Posterior vena cava (tissue), 2 donors: ENCODE results near the gene LIPC. TPM values are rescaled to one million over a fixed set of nuclear protein-coding genes. Genes with fewer than 3 reads are reported as not detected.

ENCODE experiments used
- DNase-seq: peaks from one replicate; pipeline ENCODE4 v3.0.0-alpha.2; 2020; ENCODE audit warnings: low spot score
- intact Hi-C, 2 donors: fragments of 100-400 bp; cut with DNase I; formaldehyde crosslinking; loops; one replicate each; pipeline versions ENCODE4 v1.14.1 to v1.14.2; 2022 to 2023
- total RNA-seq, 2 donors: library from RNA; stranded (reverse); fragmentation: NEBNext Ultra II Directional; extraction: Animal tissue kit (Norgen Biotek cat#: 25700); gene quantifications; one replicate each; pipeline ENCODE4 v1.2.1, GENCODE V29; 2021
- donor health status: DM: yes; HTN: yes; CAD: no.
- donor health status: DM: yes; HTN: yes; CAD: no.

Gene LIPC
- total RNA-seq, 2 donors from 2014 or later: 0.14 to 1.2 TPM

GRCh38 chr15:58404020-58404419 is 27.8 kb upstream of the LIPC start:
- intact Hi-C loops: no loop called here

GRCh38 chr15:58404722-58405121 is 27.1 kb upstream of the LIPC start:
- intact Hi-C loops: loop anchor here in 1 of 2 donors (5.0 kb wide), 1 partner anchor 1948 kb away; no protein-coding TSS in a partner anchor
- DNase-seq: no peak

More at GRCh38 chr15:58404020-58404419, 27.8 kb upstream of the LIPC start:
- DNase-seq: no peak

GRCh38 chr15:58405865-58406264 is 25.9 kb upstream of the LIPC start:
- no peak for DNase-seq
- intact Hi-C loops: loop anchor here in 1 of 2 donors (5.0 kb wide), 1 partner anchor 1946 kb away; no protein-coding TSS in a partner anchor

- intact Hi-C loops: loop anchor here in 1 of 2 donors (5.0 kb wide), 1 partner anchor 1945 kb away; no protein-coding TSS in a partner anchor
Measured at GRCh38 chr15:58406811-58407210, 25.0 kb upstream of the LIPC start.

GRCh38 chr15:58407236-58407775 is 24.5 kb upstream of the LIPC start:
- DNase-seq: no peak
- intact Hi-C loops: loop anchor here in 1 of 2 donors (5.0 kb wide), 1 partner anchor 1945 kb away; no protein-coding TSS in a partner anchor

More at GRCh38 chr15:58406811-58407210, 25.0 kb upstream of the LIPC start:
- DNase-seq: no peak

- intact Hi-C loops: loop anchor here in 1 of 2 donors (5.0 kb wide), 1 partner anchor 1945 kb away; no protein-coding TSS in a partner anchor
- no peak for DNase-seq
Measured at GRCh38 chr15:58407778-58408177, 24.0 kb upstream of the LIPC start.

- no peak for DNase-seq
- intact Hi-C loops: loop anchor here in 1 of 2 donors (5.0 kb wide), 1 partner anchor 1942 kb away; no protein-coding TSS in a partner anchor
Measured at GRCh38 chr15:58409861-58410260, 21.9 kb upstream of the LIPC start.

- DNase-seq: no peak
Measured at GRCh38 chr15:58410353-58410752, 21.4 kb upstream of the LIPC start.

GRCh38 chr15:58413253-58413652 is 18.5 kb upstream of the LIPC start:
- intact Hi-C loops: no loop called here
- DNase-seq: no peak

More at GRCh38 chr15:58410353-58410752, 21.4 kb upstream of the LIPC start:
- intact Hi-C loops: no loop called here

- intact Hi-C loops: no loop called here
Measured at GRCh38 chr15:58415636-58416035, 16.2 kb upstream of the LIPC start.

GRCh38 chr15:58416963-58417362 is 14.8 kb upstream of the LIPC start:
- intact Hi-C loops: no loop called here
- DNase-seq: no peak

More at GRCh38 chr15:58415636-58416035, 16.2 kb upstream of the LIPC start:
- DNase-seq: no peak

GRCh38 chr15:58418135-58418534 is 13.7 kb upstream of the LIPC start:
- DNase-seq: no peak
- intact Hi-C loops: no loop called here

- intact Hi-C loops: no loop called here
- no peak for DNase-seq
Measured at GRCh38 chr15:58419803-58420524, 11.8 kb upstream of the LIPC start.

- DNase-seq: no peak
- intact Hi-C loops: no loop called here
Measured at GRCh38 chr15:58420579-58421043, 11.2 kb upstream of the LIPC start.

- intact Hi-C loops: no loop called here
- no peak for DNase-seq
Measured at GRCh38 chr15:58423205-58423604, 8.6 kb upstream of the LIPC start.

- intact Hi-C loops: no loop called here
- no peak for DNase-seq
Measured at GRCh38 chr15:58423831-58424608, 7.8 kb upstream of the LIPC start.

GRCh38 chr15:58424722-58425121 is 7.1 kb upstream of the LIPC start:
- DNase-seq: no peak
- intact Hi-C loops: no loop called here

- no peak for DNase-seq
- intact Hi-C loops: no loop called here
Measured at GRCh38 chr15:58425185-58425584, 6.6 kb upstream of the LIPC start.

- DNase-seq: no peak
- intact Hi-C loops: no loop called here
Measured at GRCh38 chr15:58425834-58426233, 6.0 kb upstream of the LIPC start.

GRCh38 chr15:58426501-58426900 is 5.3 kb upstream of the LIPC start:
- no peak for DNase-seq
- intact Hi-C loops: no loop called here
